ENCODE results near the gene PDE1C.

PDE1C gene

GRCh38 chr7:32069116-32069650 is 1.0 kb downstream of the PDE1C start:
- Mint-ChIP-seq H3K9me3 (no peaks in the 10 kb centered on the region), H3K36me3 (ENCODE audit: low read depth) (no peaks in the 10 kb centered on the region), H3K4me1 (peaks cover 13% of the 10 kb centered on the region), H3K4me3 (peak overlapping the region; percentile 88), H3K27ac (no peak overlapping the region), H3K27me3 (ENCODE audit: low read depth, poor library complexity) (peaks cover 85% of the 10 kb centered on the region)
- no peak for TF ChIP-seq CTCF (IDR thresholded peaks at IDR 0.05)
- no peak for DNase-seq

- H3K27ac Mint-ChIP-seq, result no peak overlapping the region
- DNase-seq, result no peak
- H3K9me3 Mint-ChIP-seq, result no peaks in the 10 kb centered on the region
- no peak overlapping the region for H3K4me3 Mint-ChIP-seq
- H3K27me3 Mint-ChIP-seq (ENCODE audit: low read depth, poor library complexity), result peaks cover 79% of the 10 kb centered on the region
- H3K36me3 Mint-ChIP-seq (ENCODE audit: low read depth), result no peaks in the 10 kb centered on the region
- no peak for TF ChIP-seq CTCF (IDR thresholded peaks at IDR 0.05)
- H3K4me1 Mint-ChIP-seq, result peaks cover 13% of the 10 kb centered on the region
Observed at GRCh38 chr7:32068411-32069101, 1.7 kb downstream of the PDE1C start.

DNA sequence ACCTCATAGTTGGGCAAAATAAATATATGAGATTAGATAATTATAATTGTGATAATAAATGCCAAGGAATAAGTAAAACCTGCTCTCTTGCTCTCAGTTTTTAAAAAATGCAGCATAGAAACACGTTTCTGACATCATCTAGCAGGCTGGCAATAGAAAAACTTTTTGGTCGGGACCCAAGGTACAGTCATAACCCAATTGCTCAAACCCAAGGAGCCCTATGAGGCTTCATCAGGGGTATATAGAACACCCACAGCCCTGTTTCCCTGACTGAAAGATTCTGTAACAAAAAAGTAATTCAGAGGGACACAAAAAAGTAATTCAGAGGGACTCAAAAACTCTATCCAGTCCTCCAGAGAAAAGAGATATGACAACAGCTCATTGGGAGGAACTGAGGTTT is 3.8 kb downstream of the PDE1C start:
- no peaks in the 10 kb centered on the region for H3K9me3 Mint-ChIP-seq
- H3K36me3 Mint-ChIP-seq (ENCODE audit: low read depth), result no peaks in the 10 kb centered on the region
- H3K4me1 Mint-ChIP-seq, result peaks cover 21% of the 10 kb centered on the region
- no peak overlapping the region for H3K4me3 Mint-ChIP-seq
- no peak overlapping the region for H3K27ac Mint-ChIP-seq
- no peak for TF ChIP-seq CTCF (IDR thresholded peaks at IDR 0.05)
- DNase-seq, result no peak
- H3K27me3 Mint-ChIP-seq (ENCODE audit: low read depth, poor library complexity), result peaks cover 62% of the 10 kb centered on the region

DNA sequence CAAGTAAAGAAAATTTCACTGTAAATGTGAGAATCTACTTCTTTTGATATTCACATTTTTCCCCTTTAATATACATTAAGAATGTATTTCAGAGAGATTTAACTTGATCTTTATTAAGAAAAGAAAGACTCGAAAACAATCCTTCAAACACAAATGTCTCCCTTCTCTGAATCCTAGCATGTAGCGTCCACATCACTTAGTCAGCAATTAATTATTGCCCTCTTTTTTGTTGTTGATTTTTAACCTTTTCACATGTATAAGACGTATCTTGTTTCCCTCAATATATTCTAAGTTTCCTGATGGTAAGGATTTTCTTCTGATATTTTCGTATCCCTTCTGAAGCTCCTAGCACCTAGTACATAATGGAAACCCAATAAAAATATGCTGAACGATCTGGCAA is 6.6 kb downstream of the PDE1C start:
- Mint-ChIP-seq H3K27me3 (ENCODE audit: low read depth, poor library complexity) (peaks cover 34% of the 10 kb centered on the region), H3K27ac (no peak overlapping the region)

DNA sequence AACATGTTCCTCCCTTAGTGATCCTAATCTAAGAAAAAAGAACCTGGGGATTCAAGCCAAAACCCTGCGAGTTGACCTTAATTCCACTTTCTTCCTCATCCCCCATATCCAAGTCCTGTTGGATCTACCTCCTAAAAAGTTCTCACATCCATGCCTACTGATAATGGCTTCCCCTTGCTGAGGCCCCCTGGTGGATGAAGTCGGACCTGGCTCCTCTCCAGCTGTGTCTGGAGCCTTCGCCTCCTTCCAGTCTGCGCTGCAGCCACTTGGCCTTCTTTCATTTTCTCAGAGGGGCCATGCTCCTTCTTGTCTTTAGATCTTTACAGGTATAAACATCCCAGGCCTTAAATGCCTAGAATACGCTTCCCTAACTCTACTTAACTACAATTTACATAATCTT is 8.1 kb downstream of the PDE1C start:
- Mint-ChIP-seq H3K27ac (no peak overlapping the region), H3K36me3 (ENCODE audit: low read depth) (no peaks in the 10 kb centered on the region), H3K9me3 (no peaks in the 10 kb centered on the region), H3K4me1 (peaks cover 48% of the 10 kb centered on the region), H3K4me3 (no peak overlapping the region), H3K27me3 (ENCODE audit: low read depth, poor library complexity) (peaks cover 20% of the 10 kb centered on the region)
- TF ChIP-seq CTCF (IDR thresholded peaks at IDR 0.05), result peak; percentile 57
- peak; percentile 66 for DNase-seq

More for the DNA sequence above, 6.6 kb downstream of the PDE1C start:
- H3K36me3 Mint-ChIP-seq (ENCODE audit: low read depth), result no peaks in the 10 kb centered on the region
- H3K4me1 Mint-ChIP-seq, result peaks cover 33% of the 10 kb centered on the region
- H3K9me3 Mint-ChIP-seq, result no peaks in the 10 kb centered on the region
- DNase-seq, result no peak
- H3K4me3 Mint-ChIP-seq, result no peak overlapping the region
- no peak for TF ChIP-seq CTCF (IDR thresholded peaks at IDR 0.05)

DNA sequence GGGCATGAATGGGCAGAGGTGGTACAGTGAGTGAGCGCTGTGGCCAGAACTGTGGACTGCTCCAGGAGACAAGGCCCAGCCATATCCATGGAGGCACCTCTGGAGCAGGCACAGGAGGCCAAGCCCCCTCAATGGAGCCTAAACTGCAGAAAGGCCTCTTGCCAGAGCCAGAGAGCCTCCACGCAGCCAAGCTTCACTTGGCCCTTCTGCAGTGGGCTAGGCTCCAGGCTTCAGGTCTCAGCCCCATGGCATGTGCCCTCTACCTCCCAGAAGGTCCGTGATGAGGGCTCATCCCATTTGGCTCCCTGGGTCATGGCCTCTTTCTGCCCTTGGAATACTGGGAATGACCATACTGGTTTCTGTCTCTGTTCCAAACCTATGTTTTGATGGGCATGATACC is 8.9 kb downstream of the PDE1C start:
- Mint-ChIP-seq H3K9me3 (no peaks in the 10 kb centered on the region), H3K27ac (no peak overlapping the region), H3K27me3 (ENCODE audit: low read depth, poor library complexity) (peaks cover 14% of the 10 kb centered on the region), H3K4me1 (peaks cover 53% of the 10 kb centered on the region), H3K4me3 (no peak overlapping the region), H3K36me3 (ENCODE audit: low read depth) (no peaks in the 10 kb centered on the region)
- no peak for TF ChIP-seq CTCF (IDR thresholded peaks at IDR 0.05)
- no peak for DNase-seq
